HG02642 (cell line): ENCODE data around the gene ST13.
A peak's percentile ranks its signal among the peaks of the same experiment; 100 is the strongest.
"Not testable (repeated sequence)": the region's sequence is repeated elsewhere in the genome, so short reads cannot be mapped to it uniquely, and the experiment has no call there.

Experiments used
- ATAC-seq: cut with Tn5 transposase; IDR thresholded peaks from one replicate; pipeline ENCODE4 v1.9.1; 2021; ENCODE audit warnings: mild to moderate bottlenecking; ENCODE audit not compliant: unreplicated experiment, poor library complexity

The ST13 gene

DNA sequence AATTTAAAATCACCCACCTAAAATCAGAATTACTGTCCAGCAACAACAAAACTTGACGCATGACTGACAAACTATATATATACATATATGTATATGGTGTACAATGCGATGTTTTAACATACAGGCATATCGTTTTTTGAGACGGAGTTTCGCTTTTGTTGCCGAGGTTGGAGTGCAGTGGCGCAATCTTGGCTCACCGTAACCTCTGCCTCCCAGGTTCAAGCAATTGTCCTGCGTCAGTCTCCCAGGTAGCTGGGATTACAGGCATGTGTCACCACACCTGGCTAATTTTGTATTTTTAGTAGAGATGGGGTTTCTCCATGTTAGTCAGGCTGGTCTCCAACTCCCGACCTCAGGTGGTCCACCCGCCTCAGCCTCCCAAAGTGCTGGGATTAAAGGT lies 10.6 kb downstream of the ST13 start:
- ATAC-seq = not testable (repeated sequence)

DNA sequence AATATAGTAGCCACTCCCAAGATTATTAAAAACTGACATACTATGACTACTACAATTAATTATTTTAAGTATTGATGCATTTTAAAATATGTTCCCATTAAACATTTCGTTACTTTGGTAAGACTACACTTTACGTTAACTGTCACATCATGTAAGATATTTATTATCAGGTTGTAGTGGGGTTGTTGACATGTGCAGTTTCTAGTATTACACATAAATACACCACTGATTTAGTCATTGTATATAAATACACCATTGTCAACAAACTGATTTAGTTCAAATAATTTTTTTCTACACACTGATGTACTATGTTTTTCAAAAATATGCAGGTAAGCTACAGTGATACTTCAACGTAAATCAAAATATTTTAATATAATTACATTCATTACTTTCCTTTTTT lies 11.5 kb downstream of the ST13 start:
- ATAC-seq = no peak

DNA sequence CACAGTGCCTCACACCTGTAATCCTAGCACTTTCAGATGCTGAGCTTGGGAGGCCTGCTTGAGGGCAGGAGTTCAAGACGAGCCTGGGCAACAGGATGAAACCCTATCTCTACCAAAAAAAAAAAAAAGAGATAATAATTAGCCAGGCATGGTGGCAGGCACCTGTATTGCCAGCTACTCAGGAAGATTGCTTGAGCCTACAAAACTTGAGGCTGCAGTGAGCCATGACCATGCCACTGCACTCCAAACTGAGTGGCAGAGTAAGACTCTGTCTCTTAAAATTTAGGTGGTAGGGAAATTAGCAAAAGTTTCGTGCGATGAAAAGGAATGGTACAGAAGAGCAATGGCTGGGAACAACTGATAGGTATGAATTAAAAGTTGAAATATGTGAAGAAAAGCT lies 18.0 kb downstream of the ST13 start:
- ATAC-seq = no peak

DNA sequence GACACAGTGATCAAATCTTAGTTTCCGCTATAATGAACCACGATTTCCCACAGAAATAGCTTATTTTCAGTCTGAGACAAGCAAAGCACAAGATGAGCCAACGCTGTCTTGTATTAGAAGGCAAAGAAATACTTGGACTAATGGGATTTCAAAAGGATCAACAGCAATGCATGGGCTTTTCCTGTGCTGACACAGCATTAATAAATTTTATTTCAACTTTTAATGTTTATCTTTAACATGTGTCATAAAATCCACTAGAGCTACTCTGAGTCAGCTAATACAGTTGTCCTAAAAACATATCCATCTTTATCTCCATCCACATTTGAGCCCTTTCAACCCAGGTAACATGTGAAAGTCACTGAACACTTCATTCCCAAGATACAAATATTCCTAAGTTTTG lies 21.8 kb downstream of the ST13 start:
- no peak for ATAC-seq

DNA sequence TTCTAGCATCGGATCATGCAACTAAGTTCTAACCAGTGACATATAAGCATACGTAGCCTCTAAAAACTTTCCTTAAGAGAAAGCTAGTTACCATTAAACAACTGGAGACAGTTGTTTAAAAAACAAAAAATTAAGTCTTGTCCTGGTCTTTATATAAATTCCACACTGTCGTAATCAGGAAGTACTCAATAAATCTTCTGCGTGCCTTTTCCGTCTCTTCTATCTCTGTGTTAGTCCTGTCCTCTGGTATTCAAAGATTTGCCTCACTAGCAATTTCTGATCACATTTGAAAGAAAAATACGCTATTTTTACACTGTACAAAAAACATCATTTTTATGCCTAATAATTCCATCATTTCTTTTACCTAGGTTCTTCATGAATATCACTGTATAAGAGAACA lies 27.3 kb downstream of the ST13 start:
- no peak for ATAC-seq

DNA sequence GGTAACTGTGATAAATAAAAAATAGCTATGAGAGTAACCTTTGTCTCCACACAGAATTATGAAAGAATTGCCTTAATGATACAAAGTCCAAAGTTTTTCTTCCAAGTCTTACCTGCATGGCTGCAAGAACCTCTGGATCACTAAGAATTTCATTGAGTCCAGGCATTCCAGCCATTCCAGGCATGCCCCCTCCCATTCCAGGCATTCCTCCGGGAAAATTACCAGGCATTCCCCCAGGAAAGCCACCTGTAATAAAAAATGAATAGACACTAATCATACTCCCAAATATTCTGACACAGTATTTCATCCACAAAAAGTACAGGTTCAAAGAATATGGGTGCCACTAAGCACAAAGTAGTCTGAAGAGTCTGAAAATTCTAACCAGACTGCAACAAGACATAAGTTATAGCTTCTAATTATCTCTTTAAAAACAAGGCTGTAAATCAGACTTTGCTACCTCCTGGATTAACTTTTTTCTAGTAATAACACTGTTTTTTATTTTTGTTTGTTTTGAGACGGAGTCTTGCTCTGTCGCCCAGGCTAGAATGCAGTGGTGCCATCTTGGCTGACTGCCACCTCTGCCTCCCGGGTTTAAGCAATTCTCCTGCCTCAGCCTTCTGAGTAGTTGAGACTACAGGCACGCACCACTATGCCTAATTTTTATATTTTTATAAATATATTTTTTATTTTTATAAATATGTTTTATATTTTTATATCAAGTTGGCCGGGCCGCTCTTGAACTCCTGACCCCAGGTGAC lies 29.3 kb downstream of the ST13 start:
- ATAC-seq = no peak

DNA sequence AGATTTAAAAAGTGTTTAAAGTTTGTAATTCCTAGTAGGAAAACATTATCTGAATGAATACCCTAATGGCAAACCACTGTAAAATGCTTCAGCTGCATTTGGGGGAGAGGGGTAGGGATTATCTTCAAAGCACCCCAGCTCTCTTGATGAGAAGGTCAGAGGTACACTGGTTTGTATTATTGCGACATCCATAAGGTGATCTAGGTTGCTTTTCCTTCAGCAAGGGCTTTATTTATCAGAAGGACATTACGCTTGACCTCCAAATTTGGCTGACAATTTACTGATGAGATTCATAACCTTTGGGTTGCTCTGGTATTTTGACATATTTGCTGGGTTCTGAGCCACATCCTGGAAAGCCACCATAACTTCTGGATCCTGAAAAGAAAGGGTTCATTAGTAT lies 30.1 kb downstream of the ST13 start:
- not testable (repeated sequence) for ATAC-seq

DNA sequence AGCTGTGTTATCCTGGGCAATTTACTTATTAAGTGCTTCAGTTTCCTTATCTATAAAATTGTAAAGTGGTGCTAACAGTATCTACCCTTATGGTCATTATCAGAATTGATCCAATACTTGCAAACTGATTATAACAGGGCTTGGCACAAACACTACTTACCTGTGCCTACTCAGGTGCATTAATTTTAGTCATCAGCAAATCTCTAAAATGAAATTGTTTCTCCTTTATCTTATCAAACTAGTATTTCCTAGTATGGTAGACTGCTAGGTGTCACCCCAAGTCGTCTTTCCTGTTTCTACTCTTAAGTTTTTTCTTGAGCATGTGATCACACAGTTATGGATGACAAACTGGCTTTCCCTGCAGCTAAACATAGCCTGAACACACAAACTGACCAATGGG lies 33.0 kb downstream of the ST13 start:
- no peak for ATAC-seq

DNA sequence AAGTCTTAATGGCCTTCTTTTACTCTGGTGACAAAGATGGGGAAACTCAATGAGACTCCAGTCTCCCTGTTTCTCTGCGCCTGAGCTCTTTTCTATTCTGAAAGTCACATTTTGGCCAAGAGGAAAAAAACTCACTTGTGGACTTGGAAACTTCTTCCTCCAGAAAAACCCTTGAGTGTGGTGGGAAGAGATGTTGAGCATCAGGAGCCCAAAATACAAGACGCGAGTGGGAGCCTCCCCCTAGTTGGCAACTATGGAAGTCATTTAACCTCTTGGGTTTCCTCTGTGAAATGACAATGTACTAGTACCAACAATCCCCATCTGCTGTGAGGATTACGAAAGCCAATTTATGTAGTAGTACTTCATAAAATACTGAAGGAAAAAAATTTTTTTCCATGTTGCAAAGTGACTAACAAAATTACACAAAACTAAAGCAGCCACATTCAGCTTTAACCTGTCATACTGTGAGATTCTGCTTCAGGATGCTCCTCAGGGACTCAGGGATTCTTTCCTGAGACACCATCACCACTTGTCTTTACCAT lies 36.8 kb downstream of the ST13 start:
- no peak for ATAC-seq

DNA sequence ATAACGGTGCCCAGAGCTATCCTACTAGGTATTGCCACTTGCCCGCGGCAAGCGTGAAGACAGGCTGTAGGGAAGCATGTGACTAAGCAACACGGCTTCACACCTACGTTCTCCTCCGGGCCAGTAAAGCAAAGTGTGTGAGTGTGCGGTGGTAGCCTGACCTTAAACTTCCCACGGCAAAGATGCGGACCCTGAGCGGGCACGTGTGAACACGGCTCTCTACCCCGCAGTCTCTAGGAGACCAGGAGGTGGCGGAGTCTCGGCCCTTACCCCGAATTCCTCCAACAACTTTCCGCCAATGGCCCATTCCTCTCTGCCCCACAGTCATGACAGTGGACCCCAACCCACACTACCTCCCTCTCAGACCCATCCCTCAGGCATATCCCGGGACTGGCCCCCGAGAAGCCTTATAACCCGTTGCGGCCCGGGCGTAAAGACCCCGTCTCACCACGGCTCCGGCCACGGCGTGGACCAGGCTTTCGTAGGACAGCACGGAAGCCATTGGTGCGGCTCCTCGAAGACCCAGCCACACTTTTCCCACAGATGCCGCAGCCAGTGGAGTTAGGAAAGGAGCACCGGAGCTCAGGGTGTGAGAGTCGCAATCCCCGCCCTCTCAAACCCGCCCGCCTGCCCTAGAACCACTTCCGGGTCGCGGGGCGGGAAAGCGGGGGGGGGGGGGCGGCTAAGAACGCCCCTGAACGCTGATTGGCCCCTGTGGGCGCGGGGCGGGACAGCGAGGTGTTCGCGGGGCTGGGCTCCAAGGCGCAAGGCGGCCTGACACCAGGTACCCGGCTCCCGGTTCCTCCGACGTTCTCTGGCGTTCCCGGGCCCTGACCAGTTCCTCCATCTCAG lies 37.5 kb downstream of the ST13 start, which contains the start of gene SLC25A17:
TSS of gene SLC25A17 (minus strand) at position 600 of the 852 bp plus-strand sequence. CDS start at position 502, 98 bp downstream.
- peak; percentile 89 for ATAC-seq

DNA sequence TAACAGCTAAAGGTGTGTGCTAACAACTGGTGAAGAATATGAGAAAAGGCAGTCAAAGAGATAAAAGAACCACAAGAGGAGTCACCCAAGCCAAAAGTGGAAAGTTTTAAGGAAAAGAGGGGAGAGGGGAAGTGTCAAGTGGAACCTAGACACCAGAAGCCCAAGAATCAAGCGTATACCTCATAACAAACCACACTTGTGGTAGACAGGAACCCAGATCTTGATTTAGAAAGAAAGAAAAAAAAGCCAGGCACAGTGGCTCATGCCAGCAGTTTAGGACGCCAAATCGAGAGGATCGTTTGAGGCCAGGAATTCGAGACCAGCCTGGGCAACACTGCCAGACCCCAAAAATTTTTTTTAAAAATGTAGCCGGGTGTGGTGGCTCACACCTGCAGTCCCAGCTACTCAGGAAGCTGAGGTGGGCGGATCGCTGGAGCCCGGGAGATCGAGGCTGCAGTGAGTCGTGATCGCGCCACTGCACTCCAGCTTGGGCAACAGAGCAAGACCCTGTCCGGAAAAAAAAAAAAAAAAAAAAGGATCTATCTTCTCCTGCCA lies 38.2 kb downstream of the ST13 start:
- ATAC-seq = peak; percentile 4

DNA sequence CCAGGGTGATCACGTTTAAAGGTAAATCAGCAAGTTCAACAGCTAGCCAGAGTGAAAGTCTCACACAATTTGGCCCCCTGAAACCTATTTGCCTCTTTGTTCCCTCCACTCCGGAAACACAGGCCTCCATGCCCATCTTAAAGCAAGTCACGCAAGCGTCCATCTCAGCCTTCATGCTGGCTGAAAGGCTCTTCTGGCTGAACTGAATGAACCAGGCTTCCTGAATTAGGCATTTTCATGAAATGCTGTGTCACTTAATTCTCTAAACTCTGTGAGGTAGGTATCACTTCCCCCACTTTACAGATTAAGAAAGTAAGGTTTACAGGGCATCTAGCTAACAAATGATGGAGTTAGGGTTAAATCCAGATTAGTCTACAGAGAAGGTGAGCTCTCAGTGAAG lies 38.7 kb downstream of the ST13 start:
- no peak for ATAC-seq

DNA sequence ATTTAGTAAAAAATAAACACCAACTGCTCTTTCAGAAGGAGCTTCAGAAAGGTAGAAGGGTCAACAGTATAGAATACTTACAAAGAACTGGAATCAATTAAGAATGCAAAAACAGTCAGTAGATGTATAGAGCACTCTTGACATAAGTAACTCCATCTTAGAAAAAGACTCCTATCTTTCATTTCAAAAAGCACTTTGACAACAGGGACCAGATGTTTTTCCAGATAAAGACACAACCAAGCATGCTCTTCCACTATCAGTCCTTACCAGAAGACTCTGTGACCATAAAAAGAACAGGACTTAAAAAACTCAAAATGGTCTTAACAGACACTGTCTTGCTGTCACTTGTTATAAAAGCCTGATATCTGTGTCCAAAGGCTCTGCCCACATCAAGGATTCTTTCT lies 42.5 kb downstream of the ST13 start:
- no peak for ATAC-seq

DNA sequence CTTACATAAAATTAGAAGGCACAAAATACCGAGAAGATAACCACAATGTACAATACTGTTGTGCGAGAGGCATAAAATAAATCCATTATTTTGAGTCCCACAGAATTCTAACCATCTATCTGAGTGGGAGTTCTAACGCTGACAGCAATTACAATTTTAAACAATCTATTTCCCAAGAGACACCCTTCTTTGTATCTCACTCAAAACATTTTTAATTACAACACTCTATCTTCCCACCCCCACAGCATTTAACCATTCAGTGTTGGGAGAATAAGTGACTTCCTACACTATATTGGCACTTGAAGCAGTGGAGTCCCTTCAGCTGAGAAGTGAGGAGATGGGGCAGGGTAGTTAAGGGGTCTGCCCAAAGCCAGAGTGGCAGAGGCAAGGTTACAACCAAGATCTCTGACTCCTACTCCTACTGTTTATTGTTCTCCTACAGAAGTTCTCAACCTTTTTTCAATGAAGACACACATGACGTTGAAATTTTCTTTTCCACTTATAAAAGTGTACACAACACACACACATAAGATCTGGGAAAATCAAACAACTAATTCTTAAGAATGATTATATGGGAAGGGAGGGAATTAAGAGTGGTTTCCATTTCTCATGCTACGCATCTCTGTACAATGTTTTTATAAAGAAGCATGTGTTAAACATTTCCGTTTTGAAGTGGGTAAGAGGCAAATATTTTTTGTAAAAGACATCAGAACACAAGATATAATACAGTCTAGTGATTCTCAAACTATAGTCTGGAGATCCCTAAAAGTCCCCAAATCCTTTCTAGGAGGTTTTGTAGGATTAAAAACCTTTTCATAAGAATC lies 48.2 kb downstream of the ST13 start:
- ATAC-seq = no peak

DNA sequence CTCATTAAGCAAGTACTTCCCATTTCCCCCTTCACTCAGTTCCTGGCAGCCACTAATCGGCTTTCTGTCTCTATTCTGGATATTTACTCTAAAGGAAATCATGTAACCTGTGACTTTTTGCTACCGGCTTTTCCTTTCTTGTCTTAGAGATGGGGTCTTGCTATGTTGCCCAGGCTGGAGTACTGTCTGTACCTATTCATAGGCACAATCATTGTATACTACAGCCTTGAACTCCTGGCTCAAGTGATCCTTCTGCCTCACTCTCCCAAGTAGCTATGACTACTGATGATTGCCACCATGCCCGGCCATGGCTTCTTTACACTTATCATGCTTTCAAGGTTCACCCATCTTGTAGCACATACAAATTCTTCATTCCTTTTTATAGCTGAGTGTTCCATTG lies 49.7 kb downstream of the ST13 start:
- no peak for ATAC-seq

DNA sequence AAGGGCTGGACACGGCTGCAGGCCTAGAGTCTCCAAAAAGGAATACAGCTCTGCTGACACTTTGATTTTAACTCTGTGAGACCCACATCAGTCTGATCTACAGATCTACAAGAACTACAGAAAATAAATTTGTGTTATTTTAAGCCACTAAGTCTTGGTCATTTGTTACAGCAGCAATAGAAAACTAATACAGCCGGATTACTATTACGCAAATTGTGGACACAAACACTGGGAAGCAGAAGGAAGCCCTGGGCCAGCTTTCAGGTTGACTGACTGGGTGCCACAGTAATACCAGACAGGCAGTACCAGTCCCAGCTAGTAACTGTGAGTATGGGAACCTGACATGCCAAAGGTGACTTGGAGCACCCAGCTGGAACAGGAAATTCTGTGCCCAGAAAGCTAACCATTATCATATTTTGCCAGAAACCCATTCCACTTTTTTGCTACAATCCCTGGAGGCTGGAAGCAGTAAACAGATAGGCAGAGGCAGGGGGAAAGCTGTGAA lies 50.7 kb downstream of the ST13 start:
- ATAC-seq = no peak

DNA sequence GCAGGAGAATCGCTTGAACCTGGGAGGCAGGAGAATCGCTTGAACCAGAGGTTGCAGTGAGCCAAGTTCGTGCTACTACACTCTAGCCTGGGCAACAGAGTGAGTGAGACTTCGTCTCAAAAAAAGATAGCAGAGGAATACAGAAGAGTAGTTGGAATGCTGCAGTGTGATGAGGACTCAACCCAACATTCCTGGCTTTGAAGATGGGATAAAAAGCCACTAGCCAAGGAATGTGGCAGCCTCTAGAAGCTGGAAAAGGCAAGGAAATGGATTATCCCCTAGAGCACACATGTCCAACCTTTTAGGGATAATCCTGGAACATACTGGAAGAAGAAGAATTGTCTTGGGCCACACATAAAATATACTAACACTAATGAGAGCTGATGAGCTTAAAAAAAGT lies 51.2 kb downstream of the ST13 start:
- ATAC-seq = no peak

DNA sequence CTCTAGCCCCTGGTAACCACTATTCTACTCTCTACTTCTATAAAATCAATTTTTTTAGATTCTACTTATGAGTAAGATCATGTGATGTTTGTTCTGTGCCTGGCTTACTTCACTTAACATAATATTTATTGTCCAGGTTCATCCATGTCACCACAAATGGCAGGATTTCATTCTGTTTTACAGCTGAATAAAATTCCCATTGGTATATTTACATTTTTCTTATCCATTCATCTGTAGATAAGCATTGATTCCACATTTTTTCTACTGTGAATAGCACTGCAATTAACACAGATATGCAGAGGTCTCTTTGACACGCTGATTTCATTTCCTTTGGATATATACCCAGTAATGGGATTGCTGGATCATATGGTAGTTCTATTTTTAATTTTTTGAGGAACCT lies 53.1 kb downstream of the ST13 start:
- no peak for ATAC-seq

DNA sequence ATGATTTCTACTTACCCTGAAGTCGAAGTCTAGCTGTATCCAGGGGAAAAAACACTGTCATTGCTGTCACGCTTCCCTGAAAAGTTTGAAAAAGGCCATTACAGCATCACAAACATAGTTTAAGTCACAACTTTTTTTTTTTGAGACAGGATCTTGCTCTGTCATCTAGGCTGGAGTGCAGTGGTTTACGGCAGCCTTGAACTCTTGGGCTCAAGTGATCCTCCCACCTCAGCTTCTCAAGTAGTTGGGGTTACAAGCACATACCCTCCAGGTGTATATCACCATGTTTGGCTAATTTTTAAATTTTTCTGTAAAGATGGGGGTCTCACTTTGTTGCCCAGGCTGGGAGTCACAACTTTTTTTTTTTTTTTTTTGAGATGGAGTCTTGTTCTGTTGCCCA lies 57.4 kb downstream of the ST13 start:
- ATAC-seq = no peak

DNA sequence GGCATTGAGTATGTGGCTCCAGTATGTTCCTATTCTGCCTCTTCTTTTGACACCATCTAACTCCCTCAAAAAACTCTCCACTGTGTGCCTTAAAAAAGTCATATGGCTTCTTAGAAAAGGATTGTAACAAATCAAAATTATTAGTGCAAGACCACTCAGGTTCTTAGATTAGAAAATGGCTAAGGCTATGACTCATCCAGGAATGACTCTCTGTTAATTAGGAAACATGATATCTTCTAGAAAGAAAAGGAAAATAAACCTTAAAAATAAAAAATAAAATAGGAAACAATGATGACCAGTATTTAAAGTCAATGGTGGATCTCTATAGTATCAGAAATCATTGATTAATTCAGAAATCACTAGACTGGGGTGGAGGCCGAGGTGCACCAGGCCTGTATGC lies 59.0 kb downstream of the ST13 start:
- no peak for ATAC-seq
